SK-MEL-5 (cell line): ENCODE data around the gene AGMO. TPM values are rescaled to one million over a fixed set of nuclear protein-coding genes. Genes with fewer than 3 reads are reported as not detected.

Experiments
- DNase-seq: peaks from one replicate; pipeline ENCODE4 v3.0.0-alpha.2; 2016; ENCODE audit warnings: low read depth, low spot score
- in situ Hi-C: cut with HindIII; loops from 2 replicates; pipeline ENCODE4 v1.10.0; 2016; ENCODE audit warnings: low sequenced_read_pairs, high pct_unique_total_duplicates, low pct_unique_long_range_greater_than_20kb
- total RNA-seq: library from RNA; depleted of rRNA; stranded (reverse); fragments of >200 nt; shearing (Covaris generic); gene quantifications from 2 replicates; pipeline ENCODE4 v1.2.3, GENCODE V29; 2014

AGMO gene
- total RNA-seq, 1 experiment from 2014 or later, result 1.0 TPM

- no peak for DNase-seq
- in situ Hi-C loops, result no loop called here
Measured at GRCh38 chr7:15280078-15280733, 281.6 kb downstream of the AGMO start.

- no peak for DNase-seq
- in situ Hi-C loops, result no loop called here
Measured at GRCh38 chr7:15279640-15280039, 282.2 kb downstream of the AGMO start.

GRCh38 chr7:15257689-15258088 is 304.1 kb downstream of the AGMO start:
- in situ Hi-C loops, result no loop called here
- no peak for DNase-seq

DNA sequence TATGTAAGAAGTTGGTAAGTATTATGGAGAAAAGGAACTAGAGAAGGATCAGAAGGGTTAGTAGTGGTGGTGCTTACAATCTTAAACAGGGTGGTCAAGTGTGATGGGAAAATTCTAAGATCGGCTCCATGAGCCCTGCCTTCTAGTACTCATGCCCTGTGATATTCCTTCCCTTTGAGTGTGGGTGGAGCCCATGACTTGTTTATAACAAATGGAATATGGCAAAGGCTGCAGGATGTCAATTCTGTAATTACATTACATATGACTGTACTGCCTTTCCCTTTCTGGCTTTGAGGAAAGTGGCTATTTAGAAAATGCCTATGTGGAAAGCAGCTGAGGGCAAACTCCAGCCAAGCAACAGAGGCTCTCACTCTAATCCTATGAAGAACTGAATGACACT is 309.6 kb downstream of the AGMO start:
- in situ Hi-C loops, result no loop called here
- no peak for DNase-seq

GRCh38 chr7:15248514-15248913 is 313.3 kb downstream of the AGMO start:
- no peak for DNase-seq
- in situ Hi-C loops, result no loop called here

DNA sequence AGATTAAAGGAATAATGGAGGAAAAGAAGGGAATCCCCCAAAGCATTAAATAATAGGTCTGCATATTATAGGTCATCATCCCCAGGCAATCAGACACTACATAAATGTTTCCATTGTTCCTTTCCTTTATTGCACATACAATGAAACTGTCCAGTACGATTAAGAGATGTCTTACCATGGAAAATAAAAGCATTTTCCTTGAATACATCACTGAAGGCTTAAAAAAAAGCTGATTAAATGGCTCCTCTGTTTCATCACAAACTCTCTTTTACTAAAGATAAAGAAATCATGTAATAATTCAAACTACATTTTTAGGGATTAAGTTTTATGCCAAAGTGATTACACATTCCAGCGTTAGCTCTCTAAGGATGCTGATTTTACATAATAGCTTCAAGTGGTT is 316.0 kb downstream of the AGMO start:
- in situ Hi-C loops, result no loop called here
- no peak for DNase-seq

GRCh38 chr7:15239801-15240200 is 322.0 kb downstream of the AGMO start:
- no peak for DNase-seq
- in situ Hi-C loops, result no loop called here

DNA sequence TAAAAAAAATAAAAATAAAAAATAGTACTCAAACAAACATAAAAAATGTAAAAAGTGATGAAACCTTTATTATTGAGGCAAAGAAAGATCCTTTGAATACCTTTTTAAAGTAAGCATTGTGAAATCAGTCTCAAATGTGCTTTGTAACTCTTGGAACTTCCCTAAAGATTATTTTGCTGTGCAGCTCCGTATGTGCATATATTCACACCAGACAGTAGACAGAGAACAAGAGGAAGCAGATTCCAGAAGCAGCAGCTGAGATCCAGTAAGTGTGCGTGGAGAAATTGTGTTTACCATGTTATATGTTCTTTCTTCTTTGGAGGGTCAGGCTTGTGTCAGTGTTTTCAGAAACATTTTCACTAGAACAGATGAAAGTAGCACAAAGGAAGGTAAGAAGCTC is 324.9 kb downstream of the AGMO start:
- in situ Hi-C loops, result no loop called here
- no peak for DNase-seq

- no peak for DNase-seq
Measured at GRCh38 chr7:15234431-15234830, 327.4 kb downstream of the AGMO start.

GRCh38 chr7:15228831-15229230 is 333.0 kb downstream of the AGMO start:
- in situ Hi-C loops, result no loop called here
- no peak for DNase-seq

More at GRCh38 chr7:15234431-15234830, 327.4 kb downstream of the AGMO start:
- in situ Hi-C loops, result no loop called here

- no peak for DNase-seq
- in situ Hi-C loops, result no loop called here
Measured at GRCh38 chr7:15225981-15226380, 335.8 kb downstream of the AGMO start.

DNA sequence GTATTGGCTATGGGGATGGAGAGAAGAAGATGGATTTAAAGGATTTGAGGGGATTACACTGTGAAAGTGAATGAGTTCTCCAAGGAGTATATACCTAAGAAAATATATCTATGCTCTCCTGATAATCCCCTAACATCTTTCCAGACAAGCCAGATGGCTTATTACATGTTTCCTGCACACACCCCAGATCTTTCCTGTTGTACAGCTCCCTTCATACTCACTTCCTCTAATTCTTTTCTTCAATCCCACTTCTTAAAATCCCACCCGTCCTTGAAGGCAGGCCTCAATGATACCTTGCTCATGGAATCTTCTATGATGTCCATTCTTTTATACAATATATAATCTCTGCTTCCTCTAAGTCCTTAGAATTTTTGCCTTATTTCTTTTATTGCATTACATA is 342.1 kb downstream of the AGMO start:
- DNase-seq, result no peak
- in situ Hi-C loops, result no loop called here

GRCh38 chr7:15218261-15218660 is 343.6 kb downstream of the AGMO start:
- DNase-seq, result no peak
- in situ Hi-C loops, result no loop called here

DNA sequence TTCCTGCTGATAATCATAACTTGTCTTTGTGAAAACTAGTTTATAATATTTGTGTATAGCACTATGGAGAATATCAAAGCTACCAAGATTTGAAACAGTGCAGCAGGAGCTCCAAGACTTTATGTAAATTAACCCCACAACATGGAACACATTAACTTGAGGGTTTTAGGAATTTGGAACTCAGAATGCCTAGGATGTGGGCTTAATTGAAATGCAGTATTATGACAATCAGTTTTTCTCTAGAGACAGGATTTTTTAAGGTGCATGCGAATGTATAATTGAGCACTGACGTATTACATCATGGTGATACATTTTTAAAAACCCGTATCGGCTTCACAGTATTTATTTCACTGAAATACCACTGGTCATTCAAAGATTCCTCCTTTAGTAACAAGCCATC is 346.2 kb downstream of the AGMO start:
- DNase-seq, result no peak
- in situ Hi-C loops, result no loop called here

DNA sequence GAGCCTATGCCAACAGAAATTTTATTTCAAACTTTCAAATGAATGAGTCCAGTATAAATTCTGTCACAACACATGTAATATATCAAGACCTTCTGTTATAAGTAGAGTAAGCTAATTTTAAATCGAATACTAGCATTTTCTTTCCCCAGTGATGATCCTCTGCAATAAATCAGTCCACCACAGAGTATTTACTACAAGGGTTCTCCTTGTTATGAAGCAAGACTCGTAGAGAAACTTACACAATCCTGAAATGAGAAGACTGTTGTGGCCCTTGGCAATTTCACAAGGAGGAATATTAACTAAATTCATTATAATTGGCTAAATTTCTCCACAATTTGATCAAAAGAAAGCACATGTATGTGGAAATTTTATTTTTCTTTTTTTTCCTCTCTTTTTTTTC is 346.8 kb downstream of the AGMO start:
- in situ Hi-C loops, result no loop called here
- no peak for DNase-seq

GRCh38 chr7:15213093-15213492 is 348.7 kb downstream of the AGMO start:
- DNase-seq, result no peak
- in situ Hi-C loops, result no loop called here

DNA sequence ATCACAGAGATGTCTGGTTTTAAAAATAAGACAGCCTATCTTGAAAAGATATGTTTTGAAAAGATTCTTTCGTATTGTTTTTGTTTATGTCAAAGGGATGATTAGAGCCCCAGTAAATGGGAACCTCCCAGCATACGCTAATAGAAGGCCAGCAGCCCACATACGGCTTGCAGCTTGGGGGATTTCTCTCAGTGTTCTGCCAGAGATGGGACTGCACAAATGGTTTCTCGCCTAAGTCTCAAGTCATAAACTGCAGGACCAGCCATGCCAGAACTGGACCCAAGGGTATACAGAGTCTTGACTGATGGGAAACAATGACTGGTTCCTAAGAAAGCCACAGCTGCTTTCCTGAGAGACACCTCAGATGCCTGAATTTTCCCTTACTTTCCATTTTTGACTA is 352.4 kb downstream of the AGMO start:
- in situ Hi-C loops, result no loop called here
- DNase-seq, result no peak

DNA sequence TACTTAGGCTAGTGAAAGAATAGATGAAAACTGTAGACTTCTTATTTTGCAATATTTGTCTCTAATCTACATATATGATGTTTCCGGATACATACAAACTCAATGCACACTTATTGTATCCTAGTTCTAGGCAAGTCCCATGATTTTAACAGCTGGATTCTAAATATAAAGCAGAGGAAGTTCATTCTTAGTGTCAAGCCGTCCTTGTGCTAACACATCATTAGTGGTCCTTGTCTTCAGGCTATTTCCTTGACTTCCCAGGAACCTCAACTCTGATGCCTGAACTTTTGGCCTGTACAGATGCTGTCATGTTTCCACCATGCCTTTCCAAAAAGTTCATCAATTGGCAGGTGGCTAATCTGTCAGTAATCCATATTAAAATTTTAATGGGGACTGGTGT is 357.4 kb downstream of the AGMO start:
- no peak for DNase-seq
- in situ Hi-C loops, result no loop called here

- in situ Hi-C loops, result no loop called here
Measured at GRCh38 chr7:15199482-15199881, 362.3 kb downstream of the AGMO start.

More at GRCh38 chr7:15199482-15199881, 362.3 kb downstream of the AGMO start:
- DNase-seq, result peak; percentile 47
